ENCODE results near the gene PYM1. TPM values are rescaled to one million over a fixed set of nuclear protein-coding genes. Genes with fewer than 3 reads are reported as not detected.

PYM1 gene
- total and polyA plus RNA-seq, 2 of the 13 experiments (the other 11 are each of a cell fraction or from before 2014, with no cell fraction given): 44.0 to 51.8 TPM

- TF ChIP-seq ZC3H13 (CRISPR knock-in tag; IDR thresholded peaks at IDR 0.05) (no peak), ZFYVE20 (CRISPR knock-in tag; IDR thresholded peaks at IDR 0.05; ENCODE audit: borderline replicate concordance, low read depth) (no peak), MBNL3 (CRISPR knock-in tag; conservative IDR thresholded peaks at IDR 0.05) (no peak), ZNF329 (CRISPR knock-in tag; IDR thresholded peaks at IDR 0.05; ENCODE audit: low read depth) (no peak), GABPB1 (CRISPR knock-in tag; IDR thresholded peaks at IDR 0.05) (peak; percentile 97), XRCC5 (optimal IDR thresholded peaks at IDR 0.05; ENCODE audit: low read length) (no peak), ZNF264 (CRISPR knock-in tag; IDR thresholded peaks at IDR 0.05) (peak; percentile 58; the same call in 1 of the 2 replicates), AHR (CRISPR knock-in tag; IDR thresholded peaks at IDR 0.05) (no peak), RFXANK (CRISPR knock-in tag; IDR thresholded peaks at IDR 0.05) (no peak), ZNF225 (CRISPR knock-in tag; IDR thresholded peaks at IDR 0.05) (no peak), GZF1 (CRISPR knock-in tag; IDR thresholded peaks at IDR 0.05) (no peak), SALL1 (CRISPR knock-in tag; IDR thresholded peaks at IDR 0.05) (no peak), MTA1 (CRISPR knock-in tag; IDR thresholded peaks at IDR 0.05; ENCODE audit: borderline replicate concordance) (no peak), CEBPZ (IDR thresholded peaks at IDR 0.05; ENCODE audit: low read length) (no peak), ZNF530 (CRISPR knock-in tag; IDR thresholded peaks at IDR 0.05; ENCODE audit: low read depth) (no peak)
- TF ChIP-seq, protein P1, sequence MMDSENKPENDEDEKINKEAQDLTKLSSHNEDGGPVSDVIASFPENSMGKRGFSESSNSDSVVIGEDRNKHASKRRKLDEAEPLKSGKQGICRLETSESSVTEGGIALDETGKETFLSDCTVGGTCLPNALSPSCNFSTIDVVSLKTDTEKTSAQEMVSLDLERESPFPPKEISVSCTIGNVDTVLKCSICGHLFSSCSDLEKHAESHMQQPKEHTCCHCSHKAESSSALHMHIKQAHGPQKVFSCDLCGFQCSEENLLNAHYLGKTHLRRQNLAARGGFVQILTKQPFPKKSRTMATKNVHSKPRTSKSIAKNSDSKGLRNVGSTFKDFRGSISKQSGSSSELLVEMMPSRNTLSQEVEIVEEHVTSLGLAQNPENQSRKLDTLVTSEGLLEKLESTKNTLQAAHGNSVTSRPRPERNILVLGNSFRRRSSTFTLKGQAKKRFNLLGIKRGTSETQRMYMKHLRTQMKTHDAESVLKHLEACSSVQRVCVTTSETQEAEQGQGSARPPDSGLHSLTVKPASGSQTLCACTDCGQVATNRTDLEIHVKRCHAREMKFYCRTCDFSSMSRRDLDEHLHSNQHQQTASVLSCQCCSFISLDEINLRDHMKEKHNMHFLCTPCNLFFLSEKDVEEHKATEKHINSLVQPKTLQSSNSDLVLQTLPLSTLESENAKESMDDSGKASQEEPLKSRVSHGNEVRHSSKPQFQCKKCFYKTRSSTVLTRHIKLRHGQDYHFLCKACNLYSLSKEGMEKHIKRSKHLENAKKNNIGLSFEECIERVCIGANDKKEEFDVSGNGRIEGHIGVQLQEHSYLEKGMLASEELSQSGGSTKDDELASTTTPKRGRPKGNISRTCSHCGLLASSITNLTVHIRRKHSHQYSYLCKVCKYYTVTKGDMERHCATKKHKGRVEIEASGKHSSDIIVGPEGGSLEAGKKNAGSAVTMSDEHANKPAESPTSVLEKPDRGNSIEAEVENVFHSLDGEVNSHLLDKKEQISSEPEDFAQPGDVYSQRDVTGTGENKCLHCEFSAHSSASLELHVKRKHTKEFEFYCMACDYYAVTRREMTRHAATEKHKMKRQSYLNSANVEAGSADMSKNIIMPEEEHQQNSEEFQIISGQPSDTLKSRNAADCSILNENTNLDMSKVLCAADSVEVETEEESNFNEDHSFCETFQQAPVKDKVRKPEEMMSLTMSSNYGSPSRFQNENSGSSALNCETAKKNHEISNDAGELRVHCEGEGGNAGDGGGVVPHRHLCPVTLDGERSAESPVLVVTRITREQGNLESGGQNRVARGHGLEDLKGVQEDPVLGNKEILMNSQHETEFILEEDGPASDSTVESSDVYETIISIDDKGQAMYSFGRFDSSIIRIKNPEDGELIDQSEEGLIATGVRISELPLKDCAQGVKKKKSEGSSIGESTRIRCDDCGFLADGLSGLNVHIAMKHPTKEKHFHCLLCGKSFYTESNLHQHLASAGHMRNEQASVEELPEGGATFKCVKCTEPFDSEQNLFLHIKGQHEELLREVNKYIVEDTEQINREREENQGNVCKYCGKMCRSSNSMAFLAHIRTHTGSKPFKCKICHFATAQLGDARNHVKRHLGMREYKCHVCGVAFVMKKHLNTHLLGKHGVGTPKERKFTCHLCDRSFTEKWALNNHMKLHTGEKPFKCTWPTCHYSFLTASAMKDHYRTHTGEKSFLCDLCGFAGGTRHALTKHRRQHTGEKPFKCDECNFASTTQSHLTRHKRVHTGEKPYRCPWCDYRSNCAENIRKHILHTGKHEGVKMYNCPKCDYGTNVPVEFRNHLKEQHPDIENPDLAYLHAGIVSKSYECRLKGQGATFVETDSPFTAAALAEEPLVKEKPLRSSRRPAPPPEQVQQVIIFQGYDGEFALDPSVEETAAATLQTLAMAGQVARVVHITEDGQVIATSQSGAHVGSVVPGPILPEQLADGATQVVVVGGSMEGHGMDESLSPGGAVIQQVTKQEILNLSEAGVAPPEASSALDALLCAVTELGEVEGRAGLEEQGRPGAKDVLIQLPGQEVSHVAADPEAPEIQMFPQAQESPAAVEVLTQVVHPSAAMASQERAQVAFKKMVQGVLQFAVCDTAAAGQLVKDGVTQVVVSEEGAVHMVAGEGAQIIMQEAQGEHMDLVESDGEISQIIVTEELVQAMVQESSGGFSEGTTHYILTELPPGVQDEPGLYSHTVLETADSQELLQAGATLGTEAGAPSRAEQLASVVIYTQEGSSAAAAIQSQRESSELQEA (CRISPR knock-in tag; IDR thresholded peaks at IDR 0.05; ENCODE audit: not compliant biosample characterization): no peak
- TF ChIP-seq, protein P2, sequence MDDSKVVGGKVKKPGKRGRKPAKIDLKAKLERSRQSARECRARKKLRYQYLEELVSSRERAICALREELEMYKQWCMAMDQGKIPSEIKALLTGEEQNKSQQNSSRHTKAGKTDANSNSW (CRISPR knock-in tag; IDR thresholded peaks at IDR 0.05; ENCODE audit: borderline replicate concordance): no peak
These were observed 731 bp downstream of the PYM1 start (continued) for GRCh38 chr12:55926738-55927587.

All from HepG2 (cell line).